Fibroblast of skin of left quadriceps (primary cell): ENCODE results near the gene ZNF234.
"Not testable (repeated sequence)": the region's sequence is repeated elsewhere in the genome, so short reads cannot be mapped to it uniquely, and the experiment has no call there.

ENCODE experiments used
- DNase-seq, 2 experiments: peaks; one replicate each; pipeline ENCODE4 v3.0.0-alpha.2; 2013; ENCODE audit warnings: low read depth in 2 of 2

Gene ZNF234

GRCh38 chr19:44180968-44181367 is 39.6 kb downstream of the ZNF234 start:
- no peak for DNase-seq

- no peak for DNase-seq
These were observed 40.8 kb downstream of the ZNF234 start for GRCh38 chr19:44182145-44182544.

- no peak for DNase-seq
These were observed 48.7 kb downstream of the ZNF234 start for GRCh38 chr19:44190020-44190419.

- no peak for DNase-seq
These were observed 50.8 kb downstream of the ZNF234 start for GRCh38 chr19:44192127-44192526.

GRCh38 chr19:44196772-44197171 is 55.4 kb downstream of the ZNF234 start:
- DNase-seq: no peak

GRCh38 chr19:44202470-44202869 is 61.1 kb downstream of the ZNF234 start:
- no peak for DNase-seq

GRCh38 chr19:44202974-44203373 is 61.6 kb downstream of the ZNF234 start:
- DNase-seq: no peak

- DNase-seq: not testable (repeated sequence)
These were observed 62.5 kb downstream of the ZNF234 start for GRCh38 chr19:44203877-44204276.

- no peak for DNase-seq
These were observed 63.4 kb downstream of the ZNF234 start for GRCh38 chr19:44204772-44205171.

- peak; percentile 91 for DNase-seq
These were observed 65.9 kb downstream of the ZNF234 start for GRCh38 chr19:44207126-44207803.
